Cardiac septum (tissue), 1 donor: ENCODE results near the gene INTS1. TPM values are rescaled to one million over a fixed set of nuclear protein-coding genes. Genes with fewer than 3 reads are reported as not detected.

Experiments
- DNase-seq: peaks from one replicate; pipeline ENCODE4 v3.0.0-alpha.2; 2020; ENCODE audit warnings: low spot score
- intact Hi-C: fragments of 100-400 bp; cut with DNase I; formaldehyde crosslinking; loops from one replicate; pipeline ENCODE4 v1.14.0; 2022
- long read RNA-seq: library from polyadenylated mRNA; unstranded; transcript quantifications from one replicate; pipeline ENCODE4 v2.0.0, GENCODE V29; 2021
- total RNA-seq: library from RNA; stranded (reverse); fragmentation: NEBNext Ultra II Directional; extraction: Animal tissue kit (Norgen Biotek cat#: 25700); gene quantifications from one replicate; pipeline ENCODE4 v1.2.1, GENCODE V29; 2021
- donor health status: DM: no; HTN: no; CAD: no.

The INTS1 gene, protein sequence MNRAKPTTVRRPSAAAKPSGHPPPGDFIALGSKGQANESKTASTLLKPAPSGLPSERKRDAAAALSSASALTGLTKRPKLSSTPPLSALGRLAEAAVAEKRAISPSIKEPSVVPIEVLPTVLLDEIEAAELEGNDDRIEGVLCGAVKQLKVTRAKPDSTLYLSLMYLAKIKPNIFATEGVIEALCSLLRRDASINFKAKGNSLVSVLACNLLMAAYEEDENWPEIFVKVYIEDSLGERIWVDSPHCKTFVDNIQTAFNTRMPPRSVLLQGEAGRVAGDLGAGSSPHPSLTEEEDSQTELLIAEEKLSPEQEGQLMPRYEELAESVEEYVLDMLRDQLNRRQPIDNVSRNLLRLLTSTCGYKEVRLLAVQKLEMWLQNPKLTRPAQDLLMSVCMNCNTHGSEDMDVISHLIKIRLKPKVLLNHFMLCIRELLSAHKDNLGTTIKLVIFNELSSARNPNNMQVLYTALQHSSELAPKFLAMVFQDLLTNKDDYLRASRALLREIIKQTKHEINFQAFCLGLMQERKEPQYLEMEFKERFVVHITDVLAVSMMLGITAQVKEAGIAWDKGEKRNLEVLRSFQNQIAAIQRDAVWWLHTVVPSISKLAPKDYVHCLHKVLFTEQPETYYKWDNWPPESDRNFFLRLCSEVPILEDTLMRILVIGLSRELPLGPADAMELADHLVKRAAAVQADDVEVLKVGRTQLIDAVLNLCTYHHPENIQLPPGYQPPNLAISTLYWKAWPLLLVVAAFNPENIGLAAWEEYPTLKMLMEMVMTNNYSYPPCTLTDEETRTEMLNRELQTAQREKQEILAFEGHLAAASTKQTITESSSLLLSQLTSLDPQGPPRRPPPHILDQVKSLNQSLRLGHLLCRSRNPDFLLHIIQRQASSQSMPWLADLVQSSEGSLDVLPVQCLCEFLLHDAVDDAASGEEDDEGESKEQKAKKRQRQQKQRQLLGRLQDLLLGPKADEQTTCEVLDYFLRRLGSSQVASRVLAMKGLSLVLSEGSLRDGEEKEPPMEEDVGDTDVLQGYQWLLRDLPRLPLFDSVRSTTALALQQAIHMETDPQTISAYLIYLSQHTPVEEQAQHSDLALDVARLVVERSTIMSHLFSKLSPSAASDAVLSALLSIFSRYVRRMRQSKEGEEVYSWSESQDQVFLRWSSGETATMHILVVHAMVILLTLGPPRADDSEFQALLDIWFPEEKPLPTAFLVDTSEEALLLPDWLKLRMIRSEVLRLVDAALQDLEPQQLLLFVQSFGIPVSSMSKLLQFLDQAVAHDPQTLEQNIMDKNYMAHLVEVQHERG (N-terminal part only)
- total RNA-seq, result 54.7 TPM
- long read RNA-seq, full-length matches to known transcripts, result 5 of 84 reads
- long read RNA-seq, partial matches to known transcripts, result 67 of 84 reads
- long read RNA-seq, other reads (novel, unspliced or antisense), result 12 of 84 reads

- intact Hi-C loops, result loop anchor here (5.0 kb wide), 1 partner anchor 68 kb away; the partner anchor contains the start of gene PSMG3
- peak; percentile 97 for DNase-seq
Observed at GRCh38 chr7:1503816-1504775, at the start of gene INTS1. TSS of gene INTS1 (minus strand) at chr7:1504389. CDS start at chr7:1503960, 429 bp downstream.

GRCh38 chr7:1553512-1554210, 49.5 kb upstream of the INTS1 start:
- intact Hi-C loops, result no loop called here
- no peak for DNase-seq

DNA sequence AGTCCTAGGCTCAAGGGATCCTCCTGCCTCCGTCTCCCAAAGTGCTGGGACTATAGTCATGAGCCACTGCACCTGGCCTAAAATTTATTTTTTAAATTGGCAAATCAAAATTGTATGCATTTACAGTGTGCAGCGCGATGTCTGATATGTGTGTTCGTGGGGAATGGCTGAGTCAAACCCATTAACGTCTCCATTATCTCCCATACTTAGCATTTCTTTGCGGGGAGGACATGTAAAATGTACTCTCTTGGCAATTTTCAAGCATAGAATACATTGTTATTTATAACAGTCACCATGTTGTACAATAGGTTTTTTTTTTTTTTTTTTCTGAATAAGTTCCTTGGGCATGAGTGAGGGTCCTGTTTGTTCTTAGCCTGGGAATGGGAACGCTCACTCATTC, 48.0 kb upstream of the INTS1 start:
- intact Hi-C loops, result no loop called here
- no peak for DNase-seq

DNA sequence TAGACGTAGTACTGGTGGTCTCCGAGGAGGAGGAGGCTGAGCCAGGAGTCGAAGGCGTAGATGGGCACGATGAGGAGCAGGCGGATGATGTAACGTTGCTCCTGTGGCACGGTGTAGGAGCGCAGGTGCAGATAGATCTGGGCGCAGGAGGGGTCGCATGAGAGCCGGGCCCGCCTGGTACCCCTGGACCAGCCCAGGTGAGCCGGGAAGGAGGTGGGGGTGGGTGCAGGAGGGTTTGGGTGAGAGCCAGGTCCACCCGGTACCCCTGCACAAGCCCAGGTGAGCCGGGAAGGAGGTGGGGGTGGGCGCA, 46.6 kb upstream of the INTS1 start:
- DNase-seq, result no peak
- intact Hi-C loops, result no loop called here

DNA sequence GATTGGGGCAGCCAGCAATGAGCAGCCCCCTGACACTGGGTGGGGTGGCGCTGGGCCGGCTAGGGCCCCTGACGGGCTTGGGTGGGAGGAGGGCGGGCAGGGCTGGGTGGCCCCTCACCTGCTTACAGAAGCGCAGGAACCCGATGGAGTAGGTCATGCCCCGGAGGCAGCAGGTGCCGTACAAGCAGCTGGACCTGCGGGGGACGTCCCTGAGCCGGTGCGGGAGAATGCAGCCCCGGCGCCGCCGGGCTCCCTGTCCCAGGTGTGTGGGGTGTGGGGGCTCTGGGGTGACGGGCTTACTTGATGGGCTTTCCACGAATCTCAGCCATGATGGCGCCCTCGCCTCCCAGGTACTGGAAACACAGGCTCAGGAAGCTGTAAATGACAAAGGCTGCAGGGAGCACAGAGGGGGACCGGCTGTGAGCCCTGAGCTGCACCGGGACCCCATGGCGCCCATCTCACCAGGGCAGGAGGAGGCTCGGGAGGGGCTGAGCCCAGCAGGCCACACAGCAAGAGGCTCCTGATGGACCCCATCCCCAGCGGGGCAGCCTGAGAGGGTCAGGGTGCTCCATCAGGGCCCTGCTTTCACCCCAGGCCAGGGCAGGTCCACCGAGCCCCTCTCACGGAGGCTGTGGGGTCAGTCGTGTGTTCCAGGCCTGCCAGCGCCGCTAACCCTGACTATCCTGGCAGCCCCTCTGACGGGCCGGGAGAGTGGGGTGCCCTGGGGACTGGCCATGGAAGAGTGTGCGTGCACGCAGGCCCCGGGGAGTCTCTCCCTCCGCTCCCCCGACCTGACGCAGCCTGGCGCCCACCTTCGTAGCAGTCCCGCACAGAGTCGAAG, 46.0 kb upstream of the INTS1 start:
- intact Hi-C loops, result no loop called here
- DNase-seq, result no peak

GRCh38 chr7:1549357-1550004, 45.3 kb upstream of the INTS1 start:
- no peak for DNase-seq
- intact Hi-C loops, result no loop called here

GRCh38 chr7:1548944-1549343, 44.8 kb upstream of the INTS1 start:
- no peak for DNase-seq
- intact Hi-C loops, result no loop called here

GRCh38 chr7:1548438-1548831, 44.2 kb upstream of the INTS1 start:
- no peak for DNase-seq
- intact Hi-C loops, result no loop called here

- no peak for DNase-seq
- intact Hi-C loops, result no loop called here
Observed at GRCh38 chr7:1547777-1548437, 43.7 kb upstream of the INTS1 start.

- DNase-seq, result no peak
Observed at GRCh38 chr7:1546909-1547776, 43.0 kb upstream of the INTS1 start.

GRCh38 chr7:1546274-1546908, 42.2 kb upstream of the INTS1 start:
- DNase-seq, result no peak

More at GRCh38 chr7:1546909-1547776, 43.0 kb upstream of the INTS1 start:
- intact Hi-C loops, result no loop called here

DNA sequence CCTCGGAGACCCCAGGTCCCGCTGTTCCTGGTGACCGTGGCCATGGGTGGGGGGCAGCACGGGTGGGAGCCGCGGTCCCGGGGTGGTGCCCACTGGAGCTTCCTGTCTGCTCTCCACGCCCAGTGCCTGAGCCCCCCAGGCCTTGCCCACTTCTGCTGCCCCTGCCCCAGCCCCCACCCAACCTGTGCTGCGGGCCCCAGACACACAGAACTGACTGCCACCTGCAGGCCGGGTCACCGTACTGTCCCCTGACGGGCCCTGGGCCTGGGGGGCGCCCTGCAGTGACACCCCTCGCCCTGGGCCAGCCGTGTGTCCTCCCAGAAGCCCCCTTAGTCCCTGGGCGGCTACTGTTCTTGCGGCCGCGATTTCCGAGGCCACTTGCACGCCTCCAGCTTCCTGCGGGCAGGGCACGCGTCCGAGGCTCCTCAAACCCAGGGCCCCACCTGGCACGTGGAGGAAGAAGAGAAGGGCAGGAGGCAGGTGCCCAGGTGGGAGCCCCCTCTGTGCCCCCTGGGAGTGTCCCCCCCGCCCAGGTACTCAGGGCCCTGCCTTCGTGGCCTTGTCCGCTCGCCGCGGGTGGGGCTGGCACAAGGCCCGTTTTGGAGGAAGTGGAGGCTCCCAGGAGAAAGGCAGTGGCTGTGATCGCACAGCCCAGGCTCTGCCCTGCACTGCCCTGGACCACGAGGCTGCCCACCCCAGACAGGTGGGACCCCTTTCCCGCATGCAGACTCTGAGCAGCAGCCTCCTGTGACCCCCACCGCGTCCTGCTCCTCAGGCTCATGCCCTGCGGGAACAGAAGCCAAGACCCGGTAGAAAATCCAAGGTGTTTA, 41.4 kb upstream of the INTS1 start:
- no peak for DNase-seq
- intact Hi-C loops, result no loop called here

More at GRCh38 chr7:1546274-1546908, 42.2 kb upstream of the INTS1 start:
- intact Hi-C loops, result no loop called here

DNA sequence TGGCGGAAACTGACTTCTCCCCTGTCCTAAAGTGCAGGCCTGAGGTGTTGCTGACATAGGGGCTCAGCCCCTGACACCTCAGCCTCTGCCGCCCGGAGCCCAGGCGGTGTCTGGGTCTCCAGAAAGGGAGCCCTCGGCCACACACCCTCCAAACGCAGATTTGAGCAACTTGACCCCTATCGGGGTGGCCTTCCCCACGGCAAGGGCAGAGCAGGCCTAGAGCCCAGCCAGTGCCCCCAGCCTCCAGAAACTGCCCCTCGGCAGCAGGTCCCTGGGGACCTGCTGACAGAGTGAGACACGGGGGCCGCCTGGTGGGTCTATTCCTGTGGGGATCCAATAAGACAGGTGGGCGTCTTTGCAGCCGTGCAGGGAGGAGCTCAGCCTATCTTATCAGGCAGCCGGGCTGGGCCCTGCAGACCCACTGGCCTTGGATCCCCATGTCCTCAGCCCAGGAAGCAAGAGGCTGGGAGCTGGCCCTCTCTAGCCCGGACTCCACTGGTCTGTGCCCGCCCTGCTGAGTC, 40.8 kb upstream of the INTS1 start:
- no peak for DNase-seq
- intact Hi-C loops, result no loop called here
